H9 (cell line): ENCODE data around the gene CABP4. TPM values are rescaled to one million over a fixed set of nuclear protein-coding genes. Genes with fewer than 3 reads are reported as not detected.

ENCODE experiments used
- DNase-seq: peaks from one replicate; pipeline ENCODE4 v3.0.0-alpha.2; 2017
- H2AFZ ChIP-seq: one replicate; pipeline ENCODE4 v1.6.1; 2013; ENCODE audit warnings: mild to moderate bottlenecking, low read length, control low read depth, moderate library complexity
- H2AK5ac ChIP-seq: 2 replicates; pipeline ENCODE4 v1.6.1; 2013; ENCODE audit warnings: low read length, control low read depth, mixed read lengths; ENCODE audit not compliant: insufficient read length
- H2BK120ac ChIP-seq: one replicate; pipeline ENCODE4 v1.6.1; 2013; ENCODE audit warnings: low read depth, mild to moderate bottlenecking, low read length, control low read depth, inconsistent platforms; ENCODE audit not compliant: poor library complexity, severe bottlenecking
- H2BK12ac ChIP-seq: 2 replicates; pipeline ENCODE4 v1.6.1; 2013; ENCODE audit warnings: low read length, control low read depth, mixed read lengths, low read depth; ENCODE audit not compliant: insufficient read length
- H2BK15ac ChIP-seq: 2 replicates; pipeline ENCODE4 v1.6.1; 2013; ENCODE audit warnings: low read depth, low read length, control low read depth
- H2BK20ac ChIP-seq: one replicate; pipeline ENCODE4 v1.6.1; 2013; ENCODE audit warnings: low read depth, mild to moderate bottlenecking, low read length, control low read depth, inconsistent platforms; ENCODE audit not compliant: poor library complexity, severe bottlenecking
- H2BK5ac ChIP-seq: 2 replicates; pipeline ENCODE4 v1.6.1; 2013; ENCODE audit warnings: low read length, control low read depth, mixed read lengths; ENCODE audit not compliant: insufficient read length
- H3K14ac ChIP-seq: 2 replicates; pipeline ENCODE4 v1.6.1; 2013; ENCODE audit warnings: low read length, control low read depth; ENCODE audit not compliant: insufficient read depth
- H3K18ac ChIP-seq: 2 replicates; pipeline ENCODE4 v1.6.1; 2013; ENCODE audit warnings: low read depth, mild to moderate bottlenecking, mixed read lengths, low read length, control low read depth; ENCODE audit not compliant: insufficient read length
- H3K23ac ChIP-seq: 2 replicates; pipeline ENCODE4 v1.6.1; 2013; ENCODE audit warnings: low read length, control low read depth, mixed read lengths, low read depth; ENCODE audit not compliant: insufficient read length
- H3K23me2 ChIP-seq: 2 replicates; pipeline ENCODE4 v1.6.1; 2013; ENCODE audit warnings: low read depth, mild to moderate bottlenecking, mixed read lengths, low read length, control low read depth; ENCODE audit not compliant: insufficient read length, poor library complexity, severe bottlenecking
- H3K27ac ChIP-seq: 2 replicates; pipeline ENCODE4 v1.5.1; 2013; ENCODE audit warnings: low read length, control low read depth, mixed read lengths, low read depth; ENCODE audit not compliant: insufficient read length
- H3K27me3 ChIP-seq: 2 replicates; pipeline ENCODE4 v1.6.1; 2013; ENCODE audit warnings: low read length, control low read depth, inconsistent platforms; ENCODE audit not compliant: insufficient read depth
- H3K4ac ChIP-seq: 2 replicates; pipeline ENCODE4 v1.6.1; 2013; ENCODE audit warnings: low read depth, mild to moderate bottlenecking, control low read depth, inconsistent platforms, low read length, moderate library complexity
- H3K4me1 ChIP-seq: 2 replicates; pipeline ENCODE4 v1.6.1; 2013; ENCODE audit warnings: low read length, control low read depth, inconsistent platforms; ENCODE audit not compliant: insufficient read depth
- H3K4me2 ChIP-seq: 2 replicates; pipeline ENCODE4 v1.6.1; 2013; ENCODE audit warnings: low read length, control low read depth, mixed read lengths; ENCODE audit not compliant: insufficient read length, insufficient read depth
- H3K56ac ChIP-seq: 2 replicates; pipeline ENCODE4 v1.6.1; 2013; ENCODE audit warnings: low read depth, mild to moderate bottlenecking, mixed read lengths, low read length, control low read depth; ENCODE audit not compliant: insufficient read length
- H3K79me1 ChIP-seq: 2 replicates; pipeline ENCODE4 v1.6.1; 2013; ENCODE audit warnings: low read depth, mild to moderate bottlenecking, moderate library complexity, low read length, control low read depth, inconsistent platforms; ENCODE audit not compliant: insufficient read depth, poor library complexity, severe bottlenecking
- H3K79me2 ChIP-seq: 2 replicates; pipeline ENCODE4 v1.6.1; 2013; ENCODE audit warnings: low read length, control low read depth, inconsistent platforms; ENCODE audit not compliant: insufficient read depth
- H3K9ac ChIP-seq: 2 replicates; pipeline ENCODE4 v1.6.1; 2013; ENCODE audit warnings: low read length, control low read depth, mixed read lengths; ENCODE audit not compliant: insufficient read length; ENCODE audit errors: extremely low read depth
- H3K9me3 ChIP-seq: one replicate; pipeline ENCODE4 v1.6.1; 2013; ENCODE audit warnings: low read depth, low read length, inconsistent platforms; ENCODE audit not compliant: control insufficient read depth
- H3T11ph ChIP-seq: one replicate; pipeline ENCODE4 v1.6.1; 2013; ENCODE audit warnings: mild to moderate bottlenecking, low read length, control low read depth, inconsistent platforms
- H4K20me1 ChIP-seq: one replicate; pipeline ENCODE4 v1.6.1; 2013; ENCODE audit not compliant: control insufficient read depth, insufficient read length, insufficient read depth
- H4K5ac ChIP-seq: 2 replicates; pipeline ENCODE4 v1.6.1; 2013; ENCODE audit warnings: low read depth, mild to moderate bottlenecking, mixed read lengths, low read length, control low read depth; ENCODE audit not compliant: insufficient read length
- H4K8ac ChIP-seq: replicated peaks from 2 replicates; pipeline ENCODE4 v1.6.1; 2013; ENCODE audit warnings: low read length, control low read depth, mixed read lengths, low read depth; ENCODE audit not compliant: insufficient read length
- H4K91ac ChIP-seq: 2 replicates; pipeline ENCODE4 v1.6.1; 2013; ENCODE audit warnings: low read depth, mild to moderate bottlenecking, moderate library complexity, mixed read lengths, low read length, control low read depth; ENCODE audit not compliant: insufficient read length
- H3K27ac Mint-ChIP-seq, 3 experiments: 2 replicates in 2 of 3; 3 replicates in 1 of 3; pipeline ENCODE4 v1.8.0; 2020 to 2021; ENCODE audit warnings: mixed read lengths in 3 of 3, mild to moderate bottlenecking in 1 of 3, moderate library complexity in 1 of 3
- H3K27me3 Mint-ChIP-seq: 2 replicates; pipeline ENCODE4 v1.8.0; 2021; ENCODE audit warnings: low read depth, mild to moderate bottlenecking, moderate library complexity, mixed read lengths
- H3K36me3 Mint-ChIP-seq, 3 experiments: 2 replicates in 2 of 3; 3 replicates in 1 of 3; pipeline ENCODE4 v1.8.0; 2020 to 2021; ENCODE audit warnings: low read depth in 3 of 3, mixed read lengths in 3 of 3; ENCODE audit not compliant: insufficient read depth in 1 of 3
- H3K4me1 Mint-ChIP-seq, 2 experiments: 2 replicates each; pipeline ENCODE4 v1.8.0; 2020; ENCODE audit warnings: mixed read lengths in 2 of 2
- H3K4me3 Mint-ChIP-seq, 2 experiments: 2 replicates in 1 of 2; 3 replicates in 1 of 2; pipeline ENCODE4 v1.8.0; 2020 to 2021; ENCODE audit warnings: mild to moderate bottlenecking in 2 of 2, mixed read lengths in 2 of 2, moderate library complexity in 1 of 2
- H3K9me3 Mint-ChIP-seq, 2 experiments: 2 replicates in 1 of 2; 3 replicates in 1 of 2; pipeline ENCODE4 v1.8.0; 2020; ENCODE audit warnings: mild to moderate bottlenecking in 2 of 2, mixed read lengths in 2 of 2, moderate library complexity in 1 of 2
- CTCF ChIP-seq: fragments of 200-600 bp; sonication (generic); conservative IDR thresholded peaks from 3 replicates; pipeline ENCODE4 v1.8.0; 2021; ENCODE audit warnings: antibody characterized with exemption, mild to moderate bottlenecking
- WGBS: extraction: QIAGEN DNeasy Blood & Tissue Kit; methylation state at CpG from one replicate; pipeline ENCODE4 v1.1.7; 2013; ENCODE audit warnings: missing lambda C conversion rate, low lambda C conversion rate, mixed read lengths; ENCODE audit not compliant: insufficient read length; ENCODE audit errors: extremely low coverage; 5-methylcytosine and 5-hydroxymethylcytosine counted together
- total RNA-seq: library from RNA; stranded (reverse); gene quantifications from 2 replicates; pipeline ENCODE4 v1.2.1, GENCODE V29; 2021

Gene CABP4
- total RNA-seq, 1 experiment from 2014 or later = not detected

- Histone ChIP-seq H3K14ac (no peak overlapping the region), H2AFZ (no peak overlapping the region), H3K27ac (no peak overlapping the region), H3T11ph (no peak overlapping the region), H2BK15ac (no peak overlapping the region), H4K8ac (no peak overlapping the region), H2BK5ac (no peak overlapping the region), H4K20me1 (no peaks in the 10 kb centered on the region), H4K91ac (no peak overlapping the region), H2BK20ac (no peak overlapping the region), H3K23ac (no peak overlapping the region), H4K5ac (no peak overlapping the region), H3K9me3 (no peaks in the 10 kb centered on the region), H3K56ac (no peak overlapping the region), H3K27me3 (no peaks in the 10 kb centered on the region), H3K18ac (no peak overlapping the region), H3K4me2 (no peak overlapping the region), H3K9ac (no peak overlapping the region), H3K4me1 (no peaks in the 10 kb centered on the region), H2BK120ac (no peak overlapping the region), H3K4ac (no peak overlapping the region), H3K23me2 (peaks cover 17% of the 10 kb centered on the region), H3K79me1 (no peaks in the 10 kb centered on the region), H2BK12ac (no peak overlapping the region), H3K79me2 (peaks cover 2% of the 10 kb centered on the region; the same call in 1 of the 2 replicates), H2AK5ac (no peak overlapping the region)
- Mint-ChIP-seq H3K27me3 (peaks cover 18% of the 10 kb centered on the region), H3K9me3 (no peaks in the 10 kb centered on the region; a peak in 1 of 5 replicates), H3K27ac (peak overlapping the region in 2 of 3 experiments; percentile 76 to 89; a peak in 5 of 7 replicates), H3K4me1 (peaks cover 19 to 30% of the 10 kb centered on the region in 2 experiments), H3K36me3 (peaks cover 6 to 19% (median 14%) of the 10 kb centered on the region in 3 experiments; a peak in 6 of 7 replicates), H3K4me3 (peak overlapping the region; percentile 79 to 82)
- WGBS = no CpG with 5 or more reads among the region's 17 CpGs
- TF ChIP-seq CTCF = peak; percentile 98
- peak; percentile 95 for DNase-seq
These were observed 50.6 kb downstream of the CABP4 start for GRCh38 chr11:67505605-67506396.
